Testis (tissue), 2 donors: ENCODE data around the gene MRPS16.

Experiments
- CTCF ChIP-seq, 3 experiments: fragments of 450-650 bp in 2 of 3; fragments of 200-600 bp in 1 of 3; sonication (generic) in 1 of 3; IDR thresholded peaks; one replicate each; pipeline ENCODE4 v1.5.1; 2016 to 2019; ENCODE audit warnings: antibody characterized with exemption in 3 of 3, mild to moderate bottlenecking in 2 of 3, moderate library complexity in 1 of 3
- POLR2A ChIP-seq: fragments of 450-650 bp; IDR thresholded peaks from one replicate; pipeline ENCODE4 v1.6.1; 2017; ENCODE audit warnings: antibody characterized with exemption, mild to moderate bottlenecking, moderate library complexity

GRCh38 chr10:73205081-73205480 is 47.4 kb downstream of the MRPS16 start:
- no peak for TF ChIP-seq POLR2A
- TF ChIP-seq CTCF (IDR thresholded peaks at IDR 0.05): no peak
